GM18907 (cell line): Measurements from ENCODE around the gene RILPL1.
"Not testable (repeated sequence)": the region's sequence is repeated elsewhere in the genome, so short reads cannot be mapped to it uniquely, and the experiment has no call there.

ENCODE experiments used
- ATAC-seq: cut with Tn5 transposase; IDR thresholded peaks from one replicate; pipeline ENCODE4 v1.9.1; 2021; ENCODE audit warnings: mild to moderate bottlenecking, moderate library complexity; ENCODE audit not compliant: unreplicated experiment

RILPL1 gene

GRCh38 chr12:123498126-123498825, 35.2 kb downstream of the RILPL1 start:
- no peak for ATAC-seq

- ATAC-seq, result no peak
These were observed 36.5 kb downstream of the RILPL1 start for GRCh38 chr12:123497065-123497464.

GRCh38 chr12:123494124-123494851, 39.2 kb downstream of the RILPL1 start:
- ATAC-seq, result no peak

GRCh38 chr12:123492339-123493039, 41.0 kb downstream of the RILPL1 start:
- not testable (repeated sequence) for ATAC-seq

GRCh38 chr12:123491481-123491880, 42.0 kb downstream of the RILPL1 start:
- ATAC-seq, result no peak

- no peak for ATAC-seq
These were observed 42.5 kb downstream of the RILPL1 start for GRCh38 chr12:123491056-123491455.

- no peak for ATAC-seq
These were observed 43.4 kb downstream of the RILPL1 start for GRCh38 chr12:123490089-123490488.

GRCh38 chr12:123489580-123489979, 43.9 kb downstream of the RILPL1 start:
- ATAC-seq, result no peak

- no peak for ATAC-seq
These were observed 44.8 kb downstream of the RILPL1 start for GRCh38 chr12:123488539-123489230.

- no peak for ATAC-seq
These were observed 46.1 kb downstream of the RILPL1 start for GRCh38 chr12:123487428-123487827.

GRCh38 chr12:123485756-123486155, 47.8 kb downstream of the RILPL1 start:
- no peak for ATAC-seq

- ATAC-seq, result no peak
These were observed 49.8 kb downstream of the RILPL1 start for GRCh38 chr12:123483602-123484248.

GRCh38 chr12:123482876-123483275, 50.6 kb downstream of the RILPL1 start:
- no peak for ATAC-seq

GRCh38 chr12:123481251-123481650, 52.3 kb downstream of the RILPL1 start:
- ATAC-seq, result not testable (repeated sequence)

- ATAC-seq, result no peak
These were observed 53.9 kb downstream of the RILPL1 start for GRCh38 chr12:123479442-123480180.

GRCh38 chr12:123478762-123479161, 54.8 kb downstream of the RILPL1 start:
- ATAC-seq, result no peak

GRCh38 chr12:123478069-123478468, 55.5 kb downstream of the RILPL1 start:
- ATAC-seq, result no peak

GRCh38 chr12:123475246-123475703, 58.2 kb downstream of the RILPL1 start:
- no peak for ATAC-seq

GRCh38 chr12:123474485-123475245, 58.9 kb downstream of the RILPL1 start:
- no peak for ATAC-seq
